Body of pancreas (tissue), 4 donors: ENCODE results near the gene PCDHGA11. TPM values are rescaled to one million over a fixed set of nuclear protein-coding genes. Genes with fewer than 3 reads are reported as not detected.
"Not testable (repeated sequence)": the region's sequence is repeated elsewhere in the genome, so short reads cannot be mapped to it uniquely, and the experiment has no call there.

ENCODE experiments used
- ATAC-seq: fragments of 150-250 bp; one replicate; pipeline ENCODE4 v1.9.1; 2016
- DNase-seq, 4 donors: peaks; one replicate each; pipeline ENCODE4 v3.0.0-alpha.2; 2019
- H3K27ac ChIP-seq, 4 donors: fragments of 200-600 bp; sonication (generic); 1 replicate in 3 of 4; 2 replicates in 1 of 4; pipeline versions ENCODE4 v1.5.1 to v1.6.1; 2016 to 2019; ENCODE audit warnings: mild to moderate bottlenecking in 1 of 4, mixed read lengths in 1 of 4, moderate library complexity in 1 of 4
- H3K27me3 ChIP-seq, 2 donors: fragments of 200-600 bp; sonication (generic); one replicate each; pipeline ENCODE4 v1.6.0; 2016; ENCODE audit warnings: mild to moderate bottlenecking in 1 of 2
- H3K36me3 ChIP-seq, 2 donors: fragments of 200-600 bp; sonication (generic); replicated peaks in 1 of 2; 2 replicates each; pipeline ENCODE4 v1.5.1; 2016; ENCODE audit warnings: low read depth in 2 of 2; ENCODE audit not compliant: insufficient read depth in 1 of 2
- H3K4me1 ChIP-seq: fragments of 200-600 bp; sonication (generic); one replicate; pipeline ENCODE4 v1.6.0; 2016
- H3K4me3 ChIP-seq, 2 donors: fragments of 200-600 bp; sonication (generic); 1 replicate in 1 of 2; 2 replicates in 1 of 2; pipeline ENCODE4 v1.5.1; 2016 to 2019
- H3K9me3 ChIP-seq, 3 donors: fragments of 200-600 bp; sonication (generic); 1 replicate in 2 of 3; 2 replicates in 1 of 3; pipeline ENCODE4 v1.5.1; 2016
- CTCF ChIP-seq, 7 experiments: fragments of 450-650 bp in 4 of 7; fragments of 200-600 bp in 3 of 7; sonication (generic) in 3 of 7; IDR thresholded peaks; one replicate each; pipeline ENCODE4 v1.5.1; 2016 to 2019; ENCODE audit warnings: antibody characterized with exemption in 7 of 7
- POLR2A ChIP-seq, 3 donors: fragments of 450-650 bp; IDR thresholded peaks; one replicate each; pipeline ENCODE4 v1.6.1; 2016; ENCODE audit warnings: antibody characterized with exemption in 3 of 3, mild to moderate bottlenecking in 2 of 3
- WGBS, 2 donors: methylation state at CpG; one replicate each; pipeline ENCODE4 v1.1.5; 2017; 5-methylcytosine and 5-hydroxymethylcytosine counted together
- intact Hi-C: fragments of 100-400 bp; cut with DNase I; formaldehyde crosslinking; loops from one replicate; pipeline ENCODE4 v1.15.1; 2023
- total RNA-seq, 2 donors: library from RNA; depleted of rRNA; stranded (reverse); fragments of >200 nt; gene quantifications; one replicate each; pipeline ENCODE4 v1.1.0, GENCODE V29; 2016

PCDHGA11 gene
- total RNA-seq, 2 donors from 2014 or later, result 4.9 to 6.9 TPM

GRCh38 chr5:141412854-141413539 lies 7.9 kb upstream of the PCDHGA11 start, which contains the start of gene PCDHGA10:
TSS of gene PCDHGA10 (plus strand) at chr5:141412987. CDS start at chr5:141413176, 189 bp downstream.
- DNase-seq (peak in 3 of 4 donors; percentile 40 to 54 (median 40)), ATAC-seq (no peak)
- TF ChIP-seq POLR2A (IDR thresholded peaks at IDR 0.05) (no peak), CTCF (IDR thresholded peaks at IDR 0.05) (peak in 4 of 7 experiments; percentile 16 to 43 (median 32))
- Histone ChIP-seq H3K9me3 (peaks cover 0 to 67% (median 7%) of the 10 kb centered on the region in 3 donors), H3K4me1 (no peaks in the 10 kb centered on the region), H3K27me3 (no peaks in the 10 kb centered on the region), H3K36me3 (no peaks in the 10 kb centered on the region), H3K27ac (no peak within 1 kb of the TSS), H3K4me3 (no peak within 1 kb of the TSS)
- intact Hi-C loops, result loop anchor here (10.0 kb wide), 1 partner anchor 102 kb away; no protein-coding TSS in a partner anchor
- 19 to 24% methylated on average over 31 of the region's 31 CpGs for WGBS, 2 donors

GRCh38 chr5:141413540-141414069 lies 7.2 kb upstream of the PCDHGA11 start:
- Histone ChIP-seq H3K9me3 (peaks cover 0 to 70% (median 7%) of the 10 kb centered on the region in 3 donors), H3K27ac (no peak overlapping the region), H3K4me3 (no peak overlapping the region), H3K27me3 (no peaks in the 10 kb centered on the region), H3K36me3 (no peaks in the 10 kb centered on the region), H3K4me1 (no peaks in the 10 kb centered on the region)
- DNase-seq (no peak), ATAC-seq (no peak)
- 18 to 23% methylated on average over 24 to 25 of the region's 25 CpGs for WGBS, 2 donors
- intact Hi-C loops, result loop anchor here (10.0 kb wide), 1 partner anchor 101 kb away; no protein-coding TSS in a partner anchor
- TF ChIP-seq CTCF (IDR thresholded peaks at IDR 0.05) (no peak), POLR2A (IDR thresholded peaks at IDR 0.05) (no peak)

GRCh38 chr5:141414548-141415274 lies 6.1 kb upstream of the PCDHGA11 start:
- H3K36me3 ChIP-seq, ATAC-seq, H3K27me3 ChIP-seq, DNase-seq, H3K4me3 ChIP-seq, H3K4me1 ChIP-seq, H3K27ac ChIP-seq: not testable (repeated sequence)
- WGBS, 2 donors, result 19 to 28% methylated on average over 26 to 46 of the region's 46 CpGs
- H3K9me3 ChIP-seq, result peaks cover 0 to 70% (median 9%) of the 10 kb centered on the region in 3 donors
- intact Hi-C loops, result loop anchor here (10.0 kb wide), 1 partner anchor 100 kb away; no protein-coding TSS in a partner anchor

- not testable (repeated sequence) for ATAC-seq, H3K4me1 ChIP-seq, DNase-seq, H3K4me3 ChIP-seq, H3K36me3 ChIP-seq, H3K27me3 ChIP-seq, H3K27ac ChIP-seq
- 13 to 30% methylated on average over 22 to 24 of the region's 24 CpGs for WGBS, 2 donors
- intact Hi-C loops, result loop anchor here (10.0 kb wide), 1 partner anchor 100 kb away; no protein-coding TSS in a partner anchor
- H3K9me3 ChIP-seq, result peaks cover 0 to 70% (median 8%) of the 10 kb centered on the region in 3 donors
These were observed 5.6 kb upstream of the PCDHGA11 start for GRCh38 chr5:141415275-141415618.

DNA sequence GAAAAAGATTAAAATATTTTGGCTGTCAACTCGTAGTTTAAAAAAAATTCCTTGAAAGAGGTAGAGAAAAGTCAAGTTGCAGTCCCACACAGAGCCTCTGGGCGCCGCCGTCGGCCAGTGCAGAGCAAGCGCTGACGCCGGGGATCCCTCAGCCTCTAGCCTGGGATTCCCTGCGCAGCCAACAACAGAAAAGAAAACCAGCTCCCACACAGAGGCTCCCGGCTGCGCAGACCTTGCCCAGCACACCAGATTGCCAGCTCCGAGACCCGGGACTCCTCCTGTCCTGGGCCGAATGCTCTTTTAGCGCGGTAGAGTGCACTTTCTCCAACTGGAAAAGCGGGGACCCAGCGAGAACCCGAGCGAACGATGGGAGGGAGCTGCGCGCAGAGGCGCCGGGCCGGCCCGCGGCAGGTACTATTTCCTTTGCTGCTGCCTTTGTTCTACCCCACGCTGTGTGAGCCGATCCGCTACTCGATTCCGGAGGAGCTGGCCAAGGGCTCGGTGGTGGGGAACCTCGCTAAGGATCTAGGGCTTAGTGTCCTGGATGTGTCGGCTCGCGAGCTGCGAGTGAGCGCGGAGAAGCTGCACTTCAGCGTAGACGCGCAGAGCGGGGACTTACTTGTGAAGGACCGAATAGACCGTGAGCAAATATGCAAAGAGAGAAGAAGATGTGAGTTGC lies 3.2 kb upstream of the PCDHGA11 start, which contains the start of gene PCDHGB7:
TSS of gene PCDHGB7 (plus strand) at position 184 of the 679 bp plus-strand sequence. CDS start at position 367, 183 bp downstream.
- peak; percentile 82 for ATAC-seq
- intact Hi-C loops, result loop anchor here (10.0 kb wide), 1 partner anchor 97 kb away; no protein-coding TSS in a partner anchor

More for the DNA sequence above, 3.2 kb upstream of the PCDHGA11 start, which contains the start of gene PCDHGB7:
- not testable (repeated sequence) for H3K27me3 ChIP-seq, H3K4me1 ChIP-seq, H3K36me3 ChIP-seq, H3K27ac ChIP-seq
- peak in 6 of 7 experiments; percentile 25 to 65 (median 60) for TF ChIP-seq CTCF (IDR thresholded peaks at IDR 0.05)
- H3K4me3 ChIP-seq, result peak within 1 kb of the TSS in 1 of 2 donors; percentile 4
- 5 to 9% methylated on average over 30 to 47 of the region's 47 CpGs for WGBS, 2 donors
- DNase-seq, result peak; percentile 54 to 72 (median 66)
- H3K9me3 ChIP-seq, result peaks cover 0 to 82% (median 8%) of the 10 kb centered on the region in 3 donors
